ENCODE results near the gene CRYBB1. TPM values are rescaled to one million over a fixed set of nuclear protein-coding genes. Genes with fewer than 3 reads are reported as not detected.

Gene CRYBB1
- total RNA-seq, 1 donor = not detected

DNA sequence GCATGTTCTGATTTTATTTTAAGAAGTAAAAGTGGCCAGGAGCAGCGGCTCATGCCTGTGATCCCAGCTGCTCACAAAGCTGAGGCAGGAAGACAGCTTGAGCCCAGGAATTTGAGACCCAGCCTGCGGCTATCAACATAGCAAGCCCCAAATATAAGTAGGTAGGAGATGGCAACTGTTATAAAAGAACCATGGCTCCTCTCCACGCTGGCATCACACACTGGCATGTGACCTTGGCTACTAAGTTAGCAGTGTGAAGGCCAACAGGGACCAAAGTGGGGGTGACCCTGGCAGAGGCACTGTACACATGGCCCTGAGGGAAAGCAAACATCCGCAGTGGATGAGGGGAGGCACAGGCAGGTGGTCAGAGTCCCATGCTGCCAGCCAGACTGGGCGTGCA is 60.9 kb downstream of the CRYBB1 start:
- no peak for TF ChIP-seq CTCF (IDR thresholded peaks at IDR 0.05; ENCODE audit: insufficient read depth, low read length)
- DNase-seq (ENCODE audit: low read depth) = no peak
- H3K4me3 ChIP-seq (ENCODE audit: low read depth, low read length) = no peak overlapping the region

DNA sequence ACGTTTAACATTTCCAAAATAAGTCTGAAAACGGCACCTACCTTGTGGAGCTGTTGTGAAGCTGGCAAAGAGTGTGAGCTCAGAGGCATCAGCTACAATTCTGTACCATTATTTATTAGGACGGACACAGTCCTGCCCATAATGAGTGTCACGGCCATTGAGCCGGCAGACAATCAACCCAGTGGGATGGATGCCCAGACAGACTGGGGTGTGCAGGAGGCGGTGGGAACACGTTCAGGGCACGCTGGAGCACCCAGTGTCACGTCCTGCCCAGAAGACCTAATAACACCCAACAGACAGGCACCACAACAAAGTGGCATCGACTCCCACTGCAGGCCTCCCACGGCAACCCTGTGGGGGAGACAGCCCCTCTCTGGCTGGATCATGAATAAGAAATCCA is 62.3 kb downstream of the CRYBB1 start:
- no peak for DNase-seq (ENCODE audit: low read depth)
- no peak overlapping the region for H3K4me3 ChIP-seq (ENCODE audit: low read depth, low read length)
- no peak for TF ChIP-seq CTCF (IDR thresholded peaks at IDR 0.05; ENCODE audit: insufficient read depth, low read length)

DNA sequence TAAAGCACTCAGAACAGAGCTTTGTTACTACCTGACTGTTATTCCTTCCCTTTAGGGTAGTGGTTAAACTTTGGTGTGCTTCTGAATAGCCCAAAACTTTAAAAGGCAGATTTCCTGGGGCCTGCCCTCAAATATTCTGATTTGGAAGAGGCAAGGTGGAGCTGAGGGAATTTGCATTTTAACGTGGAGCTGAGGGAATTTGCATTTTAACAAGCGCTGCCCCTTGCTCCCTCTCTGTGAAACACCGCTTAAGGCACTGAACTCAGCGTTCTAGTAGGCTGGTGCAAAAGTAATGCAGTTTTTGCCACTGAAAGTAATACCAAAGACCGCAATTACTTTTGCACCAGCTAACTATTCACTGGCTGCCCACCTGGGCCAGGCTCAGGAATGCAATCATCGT is 62.9 kb downstream of the CRYBB1 start:
- no peak overlapping the region for H3K4me3 ChIP-seq (ENCODE audit: low read depth, low read length)
- no peak for TF ChIP-seq CTCF (IDR thresholded peaks at IDR 0.05; ENCODE audit: insufficient read depth, low read length)
- DNase-seq (ENCODE audit: low read depth) = no peak

DNA sequence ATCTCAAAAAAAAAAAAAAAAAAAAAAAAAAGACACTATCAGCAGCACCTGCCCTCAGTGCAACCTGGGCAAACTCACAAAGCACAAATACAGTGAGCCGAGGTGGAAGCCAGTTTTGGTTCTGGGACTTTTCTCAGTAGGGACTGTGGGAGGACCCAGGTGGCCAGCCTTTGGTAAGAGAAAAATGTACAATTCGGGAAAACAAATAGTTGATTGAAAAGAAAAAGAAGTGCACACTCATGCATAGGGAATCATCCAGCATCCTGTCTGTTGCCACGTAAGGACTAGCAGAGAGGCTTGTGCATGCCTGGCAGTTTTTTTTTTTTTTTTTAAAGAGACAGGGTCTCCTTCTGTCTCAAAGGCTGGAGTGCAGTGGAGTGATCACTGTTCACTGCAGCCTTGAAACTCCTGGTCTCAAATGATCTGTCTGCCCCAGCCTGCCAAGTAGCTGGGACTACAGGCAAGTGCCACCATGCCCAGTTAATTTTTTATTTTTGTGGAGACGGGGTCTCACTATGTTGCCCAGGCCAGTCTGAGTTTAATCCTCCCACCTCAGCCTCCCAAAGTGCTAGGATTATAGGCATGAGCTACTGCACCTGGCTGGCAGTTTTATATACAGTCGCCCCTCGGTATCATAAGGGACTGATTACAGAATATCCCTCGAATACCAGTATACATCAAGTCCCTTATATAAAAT is 64.6 kb downstream of the CRYBB1 start:
- DNase-seq (ENCODE audit: low read depth) = peak; percentile 85
- TF ChIP-seq CTCF (IDR thresholded peaks at IDR 0.05; ENCODE audit: insufficient read depth, low read length) = no peak
- peak overlapping the region; percentile 31 for H3K4me3 ChIP-seq (ENCODE audit: low read depth, low read length)

DNA sequence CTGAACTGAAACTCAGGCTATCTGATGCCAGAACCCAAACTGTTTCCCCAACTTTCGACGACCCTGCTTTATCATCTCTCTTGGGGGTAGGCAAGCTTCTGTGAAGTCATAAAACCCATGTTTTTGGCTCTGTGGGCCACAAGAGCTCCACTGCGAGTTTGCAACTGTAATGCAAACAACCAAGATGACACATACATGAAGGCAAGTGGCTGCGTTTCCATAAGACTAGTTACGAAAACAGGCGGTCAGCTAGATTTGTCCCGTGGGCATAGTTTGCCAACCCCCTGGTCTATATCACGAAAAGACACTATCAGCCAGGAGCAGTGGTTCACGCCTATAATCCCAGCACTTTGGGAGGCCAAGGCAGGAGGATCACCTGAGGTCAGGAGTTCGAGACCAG is 65.4 kb downstream of the CRYBB1 start:
- TF ChIP-seq CTCF (IDR thresholded peaks at IDR 0.05; ENCODE audit: insufficient read depth, low read length) = no peak
- H3K4me3 ChIP-seq (ENCODE audit: low read depth, low read length) = no peak overlapping the region
- DNase-seq (ENCODE audit: low read depth) = peak; percentile 42

DNA sequence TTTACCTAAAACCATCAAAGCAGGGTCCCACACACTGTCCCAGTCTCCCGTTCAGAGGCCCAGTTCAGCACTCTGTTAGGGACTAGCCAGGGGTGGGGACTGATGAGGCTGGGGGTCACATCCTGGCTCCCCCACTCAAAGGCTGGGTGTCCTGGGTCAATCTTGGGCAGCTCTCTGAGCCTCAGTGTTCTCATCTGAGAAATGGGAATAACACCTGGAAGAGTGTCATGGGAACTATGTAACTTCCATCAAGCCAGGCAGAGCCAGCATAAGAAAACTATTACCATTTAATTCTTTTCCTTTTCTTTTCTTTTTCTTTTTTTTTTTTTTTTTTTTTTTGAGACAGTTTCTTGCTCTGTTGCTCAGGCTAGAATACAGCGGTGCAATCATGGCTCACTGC is 66.3 kb downstream of the CRYBB1 start:
- no peak overlapping the region for H3K4me3 ChIP-seq (ENCODE audit: low read depth, low read length)
- TF ChIP-seq CTCF (IDR thresholded peaks at IDR 0.05; ENCODE audit: insufficient read depth, low read length) = no peak
- DNase-seq (ENCODE audit: low read depth) = no peak

GRCh38 chr22:26550498-26551033 is 67.3 kb downstream of the CRYBB1 start:
- TF ChIP-seq CTCF (IDR thresholded peaks at IDR 0.05; ENCODE audit: insufficient read depth, low read length) = no peak

More at GRCh38 chr22:26550498-26551033, 67.3 kb downstream of the CRYBB1 start:
- DNase-seq (ENCODE audit: low read depth) = peak; percentile 89
- H3K4me3 ChIP-seq (ENCODE audit: low read depth, low read length) = no peak overlapping the region

Measured in fibroblast of the aortic adventitia (primary cell).